NCI-H226 (cell line): ENCODE results near the gene TM2D3.
"Not testable (repeated sequence)": the region's sequence is repeated elsewhere in the genome, so short reads cannot be mapped to it uniquely, and the experiment has no call there.

Source experiments
- DNase-seq: peaks from one replicate; pipeline ENCODE4 v3.0.0-alpha.2; 2015

Gene TM2D3

DNA sequence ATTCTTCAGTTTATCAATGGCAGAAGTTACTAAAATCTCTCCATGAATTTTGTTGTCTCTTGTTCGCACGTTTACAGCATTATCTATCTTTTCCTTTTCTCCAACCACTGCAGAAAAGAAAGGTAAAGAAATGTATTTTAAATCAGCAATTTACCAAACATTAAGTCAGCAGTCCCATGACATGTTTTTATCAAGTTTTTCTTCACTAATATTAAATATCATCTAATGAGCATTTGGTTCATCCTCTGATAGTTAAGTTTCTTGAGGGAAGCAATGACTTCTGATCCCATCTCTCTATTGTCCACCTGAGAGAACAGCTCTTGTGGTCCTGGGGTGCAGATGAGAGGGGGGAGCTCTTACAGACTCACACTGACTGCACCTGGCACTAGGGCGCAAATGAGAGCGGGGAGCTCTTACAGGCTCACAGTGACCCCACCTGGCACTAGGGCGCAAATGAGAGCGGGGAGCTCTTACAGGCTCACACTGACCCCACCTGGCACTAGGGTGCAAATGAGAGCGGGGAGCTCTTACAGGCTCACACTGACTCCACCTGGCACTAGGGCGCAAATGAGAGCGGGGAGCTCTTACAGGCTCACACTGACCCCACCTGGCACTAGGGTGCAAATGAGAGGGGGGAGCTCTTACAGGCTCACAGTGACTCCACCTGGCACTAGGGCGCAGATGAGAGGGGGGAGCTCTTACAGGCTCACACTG lies 2.6 kb upstream of the TM2D3 start:
- DNase-seq, result not testable (repeated sequence)

- no peak for DNase-seq
Measured at GRCh38 chr15:101654171-101654570, 2.0 kb upstream of the TM2D3 start.

DNA sequence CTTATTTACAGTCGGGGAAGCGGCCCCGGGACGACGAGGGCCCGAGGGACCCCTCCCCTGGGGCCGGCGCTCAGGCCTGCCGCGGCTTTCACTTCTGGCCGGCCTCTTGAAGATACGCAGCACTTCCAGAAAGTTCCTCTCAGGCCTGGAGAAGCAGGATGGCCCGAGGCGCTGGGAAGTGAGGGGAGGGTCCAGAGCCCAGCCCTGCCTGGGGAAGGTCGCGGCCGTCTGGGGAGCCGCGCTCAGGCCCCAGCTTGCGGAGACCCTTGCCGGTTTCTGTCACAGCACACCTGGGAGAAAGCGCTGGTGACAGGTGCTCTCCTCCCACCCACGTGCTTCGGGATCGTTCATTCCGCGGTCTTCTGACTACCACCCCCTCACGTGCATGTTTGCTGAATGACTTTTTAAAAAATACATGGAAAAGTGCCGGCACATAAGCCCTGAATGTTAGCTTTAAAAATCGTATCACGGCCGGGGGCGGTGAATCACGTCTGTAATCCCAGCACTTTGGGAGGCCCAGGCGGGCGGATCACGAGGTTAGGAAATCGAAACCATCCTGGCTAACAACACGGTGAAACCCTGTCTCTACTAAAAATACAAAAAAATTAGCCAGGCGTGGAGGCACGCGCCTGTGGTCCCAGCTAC lies 727 bp upstream of the TM2D3 start:
- DNase-seq, result no peak

GRCh38 chr15:101651554-101652097 lies 555 bp downstream of the TM2D3 start:
- DNase-seq, result no peak

DNA sequence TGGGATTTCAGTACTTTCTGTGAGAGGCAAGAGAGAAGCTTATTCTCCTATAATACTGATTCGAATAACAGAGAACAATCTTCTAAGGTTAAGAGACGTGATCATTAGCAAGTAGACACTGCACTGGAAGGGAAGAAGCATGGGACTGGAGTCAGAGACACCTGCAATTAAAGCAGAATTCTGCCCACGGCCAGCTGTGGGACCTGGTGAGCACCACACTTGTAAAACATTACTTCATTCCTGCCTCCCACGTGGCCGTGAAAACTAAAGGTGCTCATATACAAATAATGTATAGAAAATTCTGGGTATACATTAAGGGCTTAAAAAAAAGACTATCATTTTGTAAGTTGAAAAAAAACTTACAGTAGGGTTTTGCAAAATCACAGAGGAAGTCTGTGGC lies 2.0 kb downstream of the TM2D3 start:
- DNase-seq, result no peak

GRCh38 chr15:101648356-101648755 lies 3.8 kb downstream of the TM2D3 start:
- no peak for DNase-seq

DNA sequence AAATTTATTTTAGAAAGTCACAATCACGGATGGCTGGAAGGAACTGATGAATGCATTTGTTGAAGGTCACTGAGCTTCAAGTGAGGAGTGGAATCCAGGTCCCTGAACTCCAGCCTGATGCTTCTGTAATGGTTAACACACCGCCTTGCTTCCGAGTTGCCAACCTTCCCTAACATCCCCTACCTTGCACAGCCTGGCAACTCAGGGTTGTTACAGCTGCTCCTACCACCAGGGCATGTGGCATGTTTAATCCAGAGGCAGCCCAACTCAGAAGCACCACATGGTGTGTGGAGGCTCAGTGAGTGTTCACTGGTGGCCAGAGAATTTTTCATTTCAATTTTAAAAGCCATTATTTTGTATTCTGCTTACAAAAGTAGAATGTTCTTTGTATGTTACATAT lies 4.9 kb downstream of the TM2D3 start:
- DNase-seq, result no peak

GRCh38 chr15:101646672-101647071 lies 5.5 kb downstream of the TM2D3 start:
- DNase-seq, result no peak

DNA sequence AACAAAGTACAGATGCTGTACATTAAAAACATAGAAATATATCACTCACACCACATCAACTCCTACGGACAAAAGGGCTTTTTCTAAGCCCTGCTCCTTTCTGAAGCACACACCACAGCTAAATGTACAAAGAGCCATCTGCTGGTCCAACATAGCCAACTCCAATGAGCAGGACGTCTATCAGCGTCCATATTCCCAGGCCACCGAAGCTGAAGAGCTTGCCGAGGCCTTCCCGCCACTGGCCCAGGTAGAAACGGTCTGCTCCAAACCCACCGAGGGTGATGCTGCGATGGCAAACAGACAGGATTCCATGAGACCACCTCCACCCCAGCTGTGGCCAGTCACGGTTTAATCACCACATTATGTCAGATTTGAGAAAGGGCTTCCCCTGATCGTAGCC lies 9.8 kb downstream of the TM2D3 start:
- DNase-seq, result no peak

- DNase-seq, result no peak
Measured at GRCh38 chr15:101641894-101642293, 10.3 kb downstream of the TM2D3 start.

GRCh38 chr15:101641129-101641764 lies 10.9 kb downstream of the TM2D3 start:
- DNase-seq, result no peak

- DNase-seq, result no peak
Measured at GRCh38 chr15:101639667-101640066, 12.5 kb downstream of the TM2D3 start.

GRCh38 chr15:101637919-101638318 lies 14.3 kb downstream of the TM2D3 start:
- no peak for DNase-seq

GRCh38 chr15:101637516-101637915 lies 14.7 kb downstream of the TM2D3 start:
- peak; percentile 61 for DNase-seq

DNA sequence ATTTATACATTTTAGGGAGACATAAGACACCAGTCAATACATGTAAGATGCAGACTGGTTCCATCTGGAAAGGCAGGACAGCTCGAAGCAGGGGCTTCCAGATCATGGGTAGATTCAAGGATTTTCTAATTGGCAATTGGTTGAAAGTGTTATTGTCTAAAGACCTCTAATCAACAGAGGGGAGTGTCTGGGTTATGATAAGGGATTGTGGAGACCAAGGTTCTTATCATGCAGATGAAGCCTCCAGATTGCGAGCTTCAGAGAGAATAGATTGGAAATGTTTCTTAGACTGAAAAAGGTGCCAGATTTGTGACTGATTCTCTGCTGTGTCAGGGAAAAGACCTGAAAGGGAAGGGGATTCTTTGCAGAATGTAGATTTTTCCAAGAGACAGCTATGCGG lies 15.1 kb downstream of the TM2D3 start:
- DNase-seq, result no peak

DNA sequence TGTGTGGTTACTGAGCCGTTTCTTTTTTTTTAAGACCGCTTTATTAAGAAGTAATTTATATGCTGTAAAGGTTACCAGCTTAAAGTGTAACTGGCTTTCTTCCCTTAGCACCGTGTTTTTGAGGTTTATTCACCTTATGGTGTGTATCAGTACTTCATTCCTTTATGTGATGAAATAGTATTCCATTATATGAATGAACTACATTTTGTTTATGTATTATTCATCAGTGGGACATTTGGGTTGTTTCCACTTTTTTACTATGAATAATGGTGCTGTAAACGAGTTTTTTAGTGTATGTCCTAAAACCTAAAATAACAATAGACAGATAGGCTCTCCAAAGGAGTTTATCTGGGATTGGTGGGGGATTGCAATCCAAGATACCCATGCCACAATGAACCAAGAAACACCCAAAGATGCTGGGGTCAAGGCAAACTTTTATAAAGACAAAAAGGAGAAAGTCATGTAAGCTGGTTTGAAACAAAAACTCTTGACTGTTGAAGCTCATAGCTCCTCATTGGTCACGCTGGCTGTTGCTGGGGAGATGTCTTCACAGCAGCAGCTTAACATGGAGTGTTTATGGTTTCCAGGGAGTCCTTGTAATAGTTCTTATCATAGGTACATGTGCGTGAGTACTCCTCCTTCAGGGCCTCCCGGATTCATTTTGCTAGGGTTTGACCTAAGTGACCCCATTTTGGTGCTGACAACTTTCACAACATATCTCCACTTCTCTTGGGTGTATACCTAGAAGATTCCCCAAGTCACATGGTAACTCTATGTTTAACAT lies 16.0 kb downstream of the TM2D3 start:
- no peak for DNase-seq

DNA sequence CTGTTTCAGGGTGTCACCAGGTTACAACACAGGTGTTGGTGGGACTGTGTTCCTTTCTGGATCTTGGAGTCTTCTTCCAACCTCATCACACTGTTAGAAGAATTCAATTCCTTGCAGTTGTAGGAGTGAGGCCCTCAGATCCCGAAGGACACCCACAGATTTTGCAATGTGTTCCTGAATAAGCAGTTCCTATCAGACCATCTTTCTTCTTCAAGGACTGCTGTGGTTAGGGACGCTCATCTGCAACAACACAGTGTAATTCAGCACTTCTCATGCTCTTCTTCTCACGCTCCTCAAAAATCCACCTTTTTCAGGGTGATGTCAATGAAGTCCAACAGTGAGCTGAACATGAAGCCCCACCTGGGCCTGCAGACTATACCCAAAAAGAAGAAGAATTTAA lies 18.8 kb downstream of the TM2D3 start:
- DNase-seq, result no peak

DNA sequence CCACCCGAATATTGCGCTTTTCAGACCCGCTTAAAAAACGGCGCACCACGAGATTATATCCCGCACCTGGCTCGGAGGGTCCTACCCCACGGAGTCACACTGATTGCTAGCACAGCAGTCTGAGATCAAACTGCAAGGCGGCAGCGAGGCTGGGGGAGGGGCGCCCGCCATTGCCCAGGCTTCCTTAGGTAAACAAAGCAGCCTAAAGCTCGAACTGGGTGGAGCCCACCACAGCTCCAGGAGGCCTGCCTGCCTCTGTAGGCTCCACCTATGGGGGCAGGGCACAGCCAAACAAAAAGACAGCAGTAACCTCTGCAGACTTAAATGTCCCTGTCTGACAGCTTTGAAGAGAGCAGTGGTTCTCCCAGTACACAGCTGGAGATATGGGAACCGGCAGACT lies 25.5 kb downstream of the TM2D3 start:
- DNase-seq, result not testable (repeated sequence)

DNA sequence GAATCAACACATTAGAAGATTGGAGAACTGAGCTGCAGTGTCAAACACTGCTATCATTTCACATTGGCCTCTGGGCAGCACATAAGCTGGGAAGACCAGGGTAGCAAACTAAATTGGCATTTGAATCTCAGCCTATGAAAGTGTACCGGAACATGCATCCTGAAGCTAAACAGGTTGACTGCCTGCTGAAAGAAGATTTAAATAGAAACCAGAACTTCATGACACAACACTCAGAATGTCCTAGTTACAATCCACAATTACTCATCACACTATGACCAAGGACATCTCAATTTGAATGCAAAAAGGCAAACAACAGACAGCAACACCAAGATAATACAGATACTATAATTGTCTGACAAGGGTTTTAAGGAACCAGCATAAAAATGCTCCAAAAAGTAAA lies 26.2 kb downstream of the TM2D3 start:
- no peak for DNase-seq

DNA sequence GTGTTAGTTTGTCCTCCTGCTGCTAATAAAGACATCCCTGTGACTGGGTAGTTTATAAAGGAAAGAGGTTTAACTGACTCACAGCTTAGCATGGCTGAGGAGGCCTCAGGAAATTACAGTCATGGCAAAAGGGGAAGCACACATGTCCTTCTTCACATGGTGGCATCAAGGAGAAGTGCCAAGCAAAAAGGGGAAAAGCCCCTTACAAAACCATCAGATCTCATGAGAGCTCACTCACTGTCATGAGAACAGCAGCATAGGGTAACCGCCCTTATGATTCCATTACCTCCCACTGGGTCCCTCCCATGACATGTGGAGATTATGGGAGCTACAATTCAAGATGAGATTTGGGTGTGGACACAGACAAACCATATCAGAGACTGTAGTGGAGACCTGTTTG lies 27.0 kb downstream of the TM2D3 start:
- no peak for DNase-seq

DNA sequence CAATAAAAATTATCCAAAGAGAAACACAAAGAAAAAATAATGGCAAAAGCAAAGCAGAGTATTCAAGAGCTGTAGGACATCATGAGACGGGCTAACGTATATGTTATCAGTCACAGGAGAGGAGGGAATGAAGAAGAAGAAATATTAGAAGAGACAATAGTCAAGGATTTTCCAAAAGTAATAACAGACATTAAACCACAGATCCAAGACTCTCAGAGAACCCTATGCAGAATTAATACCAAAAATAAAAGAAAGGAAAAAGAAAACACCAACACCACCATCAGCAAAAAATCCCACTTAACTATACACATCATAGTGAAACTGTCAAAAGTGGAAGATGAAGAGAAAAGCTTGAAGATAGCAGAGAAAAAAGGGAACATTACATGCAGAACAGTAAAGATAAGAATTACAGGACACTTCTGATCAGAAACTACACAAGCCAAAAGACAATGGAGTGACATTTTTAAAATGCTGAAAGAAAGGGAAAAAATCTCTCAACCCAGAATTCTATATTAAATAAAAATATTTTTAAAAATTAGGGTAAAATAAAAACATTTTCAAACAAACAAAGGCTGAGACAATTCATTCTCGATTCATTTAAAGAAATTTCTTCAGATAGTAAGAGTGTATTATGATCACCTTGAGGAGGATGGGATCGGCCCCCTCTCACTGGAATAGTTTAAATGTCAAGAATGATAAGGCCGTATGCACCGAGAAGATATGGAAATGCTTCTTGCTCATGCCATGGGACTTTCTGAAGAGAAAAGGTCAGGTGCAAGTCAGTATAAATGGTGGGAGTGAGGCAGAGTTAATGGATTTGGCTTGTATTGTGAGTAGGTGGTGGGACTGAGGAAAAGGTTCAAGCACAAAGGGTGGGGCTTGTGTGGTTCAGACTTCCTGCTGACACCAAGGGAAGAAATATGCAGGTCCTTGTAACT lies 28.5 kb downstream of the TM2D3 start:
- no peak for DNase-seq

DNA sequence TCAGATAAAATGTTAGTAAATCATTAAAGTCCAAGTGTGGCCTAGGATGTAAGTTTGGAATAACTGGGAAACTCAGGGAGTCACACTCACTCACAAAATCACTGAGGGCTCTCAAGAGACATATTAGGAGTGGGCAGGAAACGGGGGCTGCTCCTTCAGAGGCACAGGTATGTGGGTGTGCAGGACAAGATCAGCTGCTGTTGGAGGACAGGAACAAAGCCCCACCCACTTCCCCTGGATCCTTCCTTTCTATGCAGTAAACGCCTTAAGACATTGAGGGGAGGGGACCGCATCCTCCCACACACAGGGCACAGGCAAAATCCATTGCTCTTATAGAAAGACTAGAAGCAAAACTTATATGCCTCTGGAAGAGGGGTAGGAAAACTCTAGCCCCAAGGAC lies 30.2 kb downstream of the TM2D3 start:
- no peak for DNase-seq
